LHCN-M2 (cell line): ENCODE results near the gene NLE1. TPM values are rescaled to one million over a fixed set of nuclear protein-coding genes. Genes with fewer than 3 reads are reported as not detected.
"Not testable (repeated sequence)": the region's sequence is repeated elsewhere in the genome, so short reads cannot be mapped to it uniquely, and the experiment has no call there.

ENCODE experiments used
- DNase-seq: peaks from one replicate; pipeline ENCODE4 v3.0.0-alpha.2; 2012; ENCODE audit warnings: low read depth
- total RNA-seq: library from RNA; depleted of rRNA; stranded (reverse); fragments of >200 nt; gene quantifications from 2 replicates; pipeline ENCODE4 v1.2.3, GENCODE V29; 2014

The NLE1 gene
- total RNA-seq, 1 experiment from 2014 or later, result 22.3 TPM

- peak; percentile 50 for DNase-seq
Observed at GRCh38 chr17:35129154-35129972, 12.7 kb downstream of the NLE1 start.

GRCh38 chr17:35127751-35128514 lies 14.2 kb downstream of the NLE1 start:
- DNase-seq, result no peak

GRCh38 chr17:35121315-35121714 lies 20.8 kb downstream of the NLE1 start, which contains the start of gene FNDC8:
Gene FNDC8 (plus strand): TSS chr17:35121615. CDS start chr17:35121694, 79 bp downstream.
- DNase-seq, result no peak

- DNase-seq, result peak; percentile 60
Observed at GRCh38 chr17:35119370-35120165, 22.5 kb downstream of the NLE1 start, which contains the start of gene RAD51D. Gene RAD51D (minus strand): TSS chr17:35119860. CDS start chr17:35119613, 247 bp downstream.

- peak; percentile 76 for DNase-seq
Observed at GRCh38 chr17:35117984-35118383, 24.1 kb downstream of the NLE1 start.

- no peak for DNase-seq
Observed at GRCh38 chr17:35116845-35117244, 25.3 kb downstream of the NLE1 start.

- DNase-seq, result not testable (repeated sequence)
Observed at GRCh38 chr17:35110791-35111190, 31.3 kb downstream of the NLE1 start.

GRCh38 chr17:35104844-35105450 lies 37.2 kb downstream of the NLE1 start:
- no peak for DNase-seq

- DNase-seq, result no peak
Observed at GRCh38 chr17:35103271-35103670, 38.8 kb downstream of the NLE1 start.

- DNase-seq, result no peak
Observed at GRCh38 chr17:35101725-35102124, 40.4 kb downstream of the NLE1 start.

- DNase-seq, result no peak
Observed at GRCh38 chr17:35101036-35101435, 41.1 kb downstream of the NLE1 start.

GRCh38 chr17:35099908-35100307 lies 42.2 kb downstream of the NLE1 start:
- no peak for DNase-seq

GRCh38 chr17:35097776-35098175 lies 44.3 kb downstream of the NLE1 start:
- no peak for DNase-seq

GRCh38 chr17:35095741-35096140 lies 46.4 kb downstream of the NLE1 start:
- DNase-seq, result no peak

GRCh38 chr17:35094902-35095301 lies 47.2 kb downstream of the NLE1 start:
- peak; percentile 87 for DNase-seq

GRCh38 chr17:35090707-35091106 lies 51.4 kb downstream of the NLE1 start:
- not testable (repeated sequence) for DNase-seq

- peak; percentile 41 for DNase-seq
Observed at GRCh38 chr17:35089586-35090296, 52.4 kb downstream of the NLE1 start.

GRCh38 chr17:35088881-35089585 lies 53.1 kb downstream of the NLE1 start:
- peak; percentile 78 for DNase-seq

GRCh38 chr17:35088356-35088880 lies 53.7 kb downstream of the NLE1 start:
- peak; percentile 58 for DNase-seq
